GM10248 (cell line): ENCODE results near the gene RNF225.

ENCODE experiments used
- CTCF ChIA-PET: fragments of 300-600 bp; sonication (Branson Sonifier 250); formaldehyde crosslinking; extraction: SDS; loops from one replicate; lab custom pipeline; 2021; ENCODE audit warnings: antibody characterized with exemption; lab: Yijun Ruan, JAX
- POLR2A ChIA-PET: fragments of 350-650 bp; sonication (Branson Sonifier 250); formaldehyde crosslinking; extraction: SDS; loops from one replicate; lab custom pipeline; 2020; ENCODE audit warnings: antibody characterized with exemption; lab: Yijun Ruan, JAX
- DNase-seq: peaks from one replicate; pipeline ENCODE4 v3.0.0; 2012; ENCODE audit errors: extremely low spot score
- TF ChIP-seq, protein P1 (sequence below): IDR thresholded peaks from 2 replicates; pipeline ENCODE4 v1.5.1; 2012; ENCODE audit warnings: mild to moderate bottlenecking, low read depth; ENCODE audit errors: extremely low read depth, missing control alignments, control extremely low read depth

Gene RNF225

DNA sequence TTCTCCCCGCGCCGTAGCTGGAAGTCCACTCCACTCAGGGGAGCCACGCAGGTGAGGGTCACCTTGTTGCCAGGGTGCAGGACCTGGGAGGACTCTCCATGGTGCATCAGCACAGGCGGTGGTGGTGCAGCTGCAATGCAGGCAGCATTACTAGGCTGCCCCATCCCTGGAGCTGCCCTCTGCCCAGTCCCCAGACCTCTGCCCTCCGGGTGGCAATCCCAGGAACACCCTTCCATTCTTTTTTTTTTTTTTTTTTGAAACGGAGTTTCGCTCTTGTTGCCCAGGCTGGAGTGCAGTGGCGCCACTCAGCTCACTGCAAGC lies 43.9 kb upstream of the RNF225 start:
- CTCF ChIA-PET: interaction anchor here (1.0 to 2.3 kb wide), 2 partner anchors 11 to 21 kb away, joined by 3 to 12 read pairs; partner anchors contain the start of gene ZNF497

DNA sequence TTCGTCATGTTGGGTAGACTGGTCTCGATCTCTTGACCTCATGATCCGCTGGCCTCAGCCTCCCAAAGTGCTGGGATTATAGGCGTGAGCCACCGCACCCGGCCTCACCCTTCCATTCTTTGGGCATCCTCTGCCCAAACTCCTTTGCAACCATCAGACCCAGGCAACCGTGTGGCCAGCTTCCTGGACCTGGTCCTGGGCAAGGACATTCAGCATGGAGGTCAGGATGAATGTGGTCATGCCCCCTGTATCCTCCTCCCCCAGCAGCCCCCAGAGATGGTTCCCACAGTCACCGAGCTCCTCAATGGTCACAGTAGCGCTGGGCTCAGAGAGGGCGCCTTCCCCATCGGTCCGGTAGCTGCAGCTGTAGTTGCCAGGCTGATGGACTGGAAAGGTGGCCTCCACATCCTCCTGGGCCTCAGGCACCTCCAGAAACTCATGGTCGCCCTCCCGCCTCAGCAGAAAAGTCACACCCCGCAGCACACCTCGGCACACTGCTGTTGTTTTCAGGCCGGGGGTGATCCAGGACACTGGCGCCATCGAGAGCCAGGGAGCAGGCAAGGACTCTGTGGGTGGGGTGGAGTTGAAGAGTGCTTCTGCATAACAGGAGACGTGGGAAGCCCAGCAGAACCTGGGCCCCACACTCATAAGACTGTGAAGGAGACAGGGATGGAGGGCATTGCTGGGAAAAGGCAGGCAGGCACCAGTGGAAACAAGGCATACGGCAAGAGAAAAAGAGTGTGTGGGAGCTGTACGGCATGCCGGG lies 43.3 kb upstream of the RNF225 start:
- POLR2A ChIA-PET: interaction anchor here (0.5 to 0.8 kb wide), 2 partner anchors 10 to 12 kb away, joined by 4 to 9 read pairs; partner anchors contain the start of gene ZNF497
- TF ChIP-seq, protein P1, sequence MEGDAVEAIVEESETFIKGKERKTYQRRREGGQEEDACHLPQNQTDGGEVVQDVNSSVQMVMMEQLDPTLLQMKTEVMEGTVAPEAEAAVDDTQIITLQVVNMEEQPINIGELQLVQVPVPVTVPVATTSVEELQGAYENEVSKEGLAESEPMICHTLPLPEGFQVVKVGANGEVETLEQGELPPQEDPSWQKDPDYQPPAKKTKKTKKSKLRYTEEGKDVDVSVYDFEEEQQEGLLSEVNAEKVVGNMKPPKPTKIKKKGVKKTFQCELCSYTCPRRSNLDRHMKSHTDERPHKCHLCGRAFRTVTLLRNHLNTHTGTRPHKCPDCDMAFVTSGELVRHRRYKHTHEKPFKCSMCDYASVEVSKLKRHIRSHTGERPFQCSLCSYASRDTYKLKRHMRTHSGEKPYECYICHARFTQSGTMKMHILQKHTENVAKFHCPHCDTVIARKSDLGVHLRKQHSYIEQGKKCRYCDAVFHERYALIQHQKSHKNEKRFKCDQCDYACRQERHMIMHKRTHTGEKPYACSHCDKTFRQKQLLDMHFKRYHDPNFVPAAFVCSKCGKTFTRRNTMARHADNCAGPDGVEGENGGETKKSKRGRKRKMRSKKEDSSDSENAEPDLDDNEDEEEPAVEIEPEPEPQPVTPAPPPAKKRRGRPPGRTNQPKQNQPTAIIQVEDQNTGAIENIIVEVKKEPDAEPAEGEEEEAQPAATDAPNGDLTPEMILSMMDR: no peak
- CTCF ChIA-PET: interaction anchor here (1.0 kb wide), 1 partner anchor 20 kb away, joined by 3 read pairs; no protein-coding TSS in a partner anchor
- no peak for DNase-seq

More for the DNA sequence above, 43.9 kb upstream of the RNF225 start:
- TF ChIP-seq, protein P1: no peak
- no peak for DNase-seq
- POLR2A ChIA-PET: interaction anchor here (0.5 to 0.8 kb wide), 2 partner anchors 11 kb away, joined by 4 to 9 read pairs; partner anchors contain the start of gene ZNF497

DNA sequence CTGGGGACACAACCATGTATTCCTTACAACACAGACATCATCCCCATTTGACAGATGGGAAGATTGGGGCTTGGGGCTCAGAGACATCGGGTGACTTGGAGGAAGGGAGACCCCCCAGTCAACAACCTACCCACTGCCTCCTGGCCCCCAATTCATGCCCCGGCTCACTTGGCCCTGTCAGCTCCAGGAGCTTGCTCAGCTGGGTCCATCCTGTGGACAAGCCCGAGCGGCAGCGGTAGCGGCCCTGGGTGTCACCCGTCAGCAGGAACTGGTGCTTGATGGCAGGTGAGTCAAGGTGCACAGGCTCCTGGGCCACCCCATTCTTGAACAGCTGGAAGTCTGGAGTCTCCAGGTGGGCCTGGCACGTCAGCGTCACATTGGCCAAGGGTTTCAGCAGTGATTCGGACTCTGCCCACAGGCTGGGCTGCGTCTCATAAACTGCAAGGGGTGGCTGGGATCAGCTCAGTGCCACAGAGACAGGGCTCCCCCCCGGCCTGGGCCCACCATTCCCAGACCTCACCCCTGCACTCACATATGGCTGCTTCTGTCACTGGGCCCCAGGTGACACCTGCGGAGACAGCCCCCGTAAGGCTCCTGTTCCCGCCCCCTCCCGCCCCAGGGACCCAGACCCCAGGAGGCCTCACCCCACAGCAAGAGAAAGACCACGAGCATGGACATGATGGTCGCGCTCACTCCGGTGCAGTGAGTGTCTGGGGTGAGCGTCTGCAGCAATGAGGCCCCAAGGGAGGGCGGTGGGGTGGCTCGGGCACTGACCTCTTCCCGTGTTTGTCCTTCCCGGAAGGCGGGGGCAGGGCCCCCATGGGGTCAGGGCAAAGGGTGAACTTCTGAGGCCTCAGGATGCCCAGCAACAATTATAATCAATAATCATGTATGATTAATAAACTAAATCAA lies 42.4 kb upstream of the RNF225 start, which contains the start of gene A1BG:
Gene A1BG (minus strand): TSS at position 733 of the 912 bp plus-strand sequence. CDS start 55 bp downstream, at position 678.
- TF ChIP-seq, protein P1: no peak
- ChIA-PET CTCF (interaction anchor here (1.0 kb wide), 1 partner anchor 19 kb away, joined by 3 read pairs; no protein-coding TSS in a partner anchor), POLR2A (no interaction called here)
- no peak for DNase-seq

DNA sequence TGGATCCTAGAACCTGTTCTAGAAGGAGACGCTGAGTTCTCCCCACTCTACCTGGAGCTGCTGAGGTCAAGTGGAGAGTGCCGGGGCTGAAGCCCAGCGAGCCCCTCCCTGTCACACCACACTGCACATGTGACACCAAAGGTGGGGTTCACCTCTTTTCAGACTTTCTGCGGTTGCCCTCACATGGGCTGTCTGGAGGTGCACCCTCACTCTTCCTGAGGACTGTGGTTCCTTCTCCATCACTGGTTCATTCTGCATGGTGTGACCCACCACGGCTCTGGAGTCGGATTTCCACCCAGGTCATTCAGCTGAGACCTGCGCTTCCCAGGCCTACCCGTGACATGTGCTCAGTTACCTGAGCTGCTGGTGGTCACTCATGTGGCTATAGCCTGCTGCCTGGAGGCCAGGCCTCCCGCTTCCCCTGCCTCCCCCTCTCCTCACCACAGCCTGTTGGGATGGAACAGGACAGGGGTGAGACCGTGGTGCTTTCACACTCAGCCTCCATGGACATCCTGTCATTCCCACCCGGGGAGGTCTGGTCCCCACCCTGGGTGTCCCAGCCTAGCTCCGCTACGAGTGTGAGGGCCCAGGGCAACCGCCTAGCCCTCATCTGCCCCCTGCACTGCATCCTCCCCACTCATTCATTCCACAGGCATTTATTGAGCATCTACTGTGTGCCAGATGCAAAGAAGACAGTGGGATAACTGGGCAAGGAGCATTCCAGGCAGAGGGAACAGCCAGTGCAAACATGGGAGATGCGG lies 41.6 kb upstream of the RNF225 start:
- TF ChIP-seq, protein P1: no peak
- DNase-seq: no peak
- POLR2A ChIA-PET: no interaction called here
- CTCF ChIA-PET: interaction anchor here (1.5 kb wide), 1 partner anchor 166 kb away, joined by 4 read pairs; the partner anchor contains the start of gene ZBTB45

DNA sequence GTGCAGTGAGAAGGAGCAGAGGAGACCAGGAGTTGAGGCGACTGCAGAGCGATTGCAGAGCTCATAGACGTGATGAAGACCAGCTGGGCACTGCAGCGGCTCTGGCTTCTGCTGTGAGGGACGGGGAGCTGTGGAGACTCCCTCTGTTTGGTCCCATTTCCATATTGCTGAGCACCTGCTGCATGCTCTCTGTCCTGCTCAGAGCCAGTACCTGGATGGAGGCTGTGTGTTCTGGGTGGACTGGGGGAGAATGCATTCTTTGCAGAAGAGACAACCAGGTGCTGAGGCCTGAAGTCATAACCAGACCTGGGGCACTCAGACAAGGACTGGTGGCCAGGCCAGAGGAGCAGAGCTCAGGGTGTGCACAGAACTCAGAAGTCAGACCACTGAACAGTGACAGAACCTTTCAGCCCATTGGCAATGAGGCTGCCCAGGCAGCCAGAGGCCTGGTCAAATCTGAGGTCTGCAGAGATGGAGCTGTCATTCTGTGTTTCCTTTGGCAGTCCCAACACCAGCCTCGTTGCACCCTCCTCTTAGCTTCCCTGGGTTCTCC lies 40.9 kb upstream of the RNF225 start:
- TF ChIP-seq, protein P1: no peak
- no peak for DNase-seq
- ChIA-PET CTCF (interaction anchor here (1.5 kb wide), 1 partner anchor 165 kb away, joined by 4 read pairs; the partner anchor contains the start of gene ZBTB45), POLR2A (no interaction called here)
